Adrenal gland (tissue), 12 donors: ENCODE data around the gene S100A13. TPM values are rescaled to one million over a fixed set of nuclear protein-coding genes. Genes with fewer than 3 reads are reported as not detected.
A peak's percentile ranks its signal among the peaks of the same experiment; 100 is the strongest.
"Not testable (repeated sequence)": the region's sequence is repeated elsewhere in the genome, so short reads cannot be mapped to it uniquely, and the experiment has no call there.

Source experiments
- DNase-seq, 7 donors: peaks; one replicate each; pipeline ENCODE4 v3.0.0-alpha.2; 2019 to 2020
- H3K27ac ChIP-seq, 5 donors: fragments of 200-600 bp; sonication (generic) in 4 of 5; 1 replicate in 3 of 5; 2 replicates in 2 of 5; pipeline versions ENCODE4 v1.5.1 to v1.8.0; 2016 to 2020; ENCODE audit warnings: mild to moderate bottlenecking in 1 of 5
- H3K27me3 ChIP-seq: fragments of 200-600 bp; 2 replicates; pipeline ENCODE4 v1.8.0; 2021
- H3K36me3 ChIP-seq, 2 donors: fragments of 200-600 bp; replicated peaks in 1 of 2; 1 replicate in 1 of 2; 2 replicates in 1 of 2; pipeline versions ENCODE4 v1.5.1 to v1.8.0; 2018 to 2022
- H3K4me1 ChIP-seq, 2 donors: fragments of 200-600 bp; replicated peaks in 1 of 2; 1 replicate in 1 of 2; 2 replicates in 1 of 2; pipeline versions ENCODE4 v1.5.1 to v1.8.0; 2018 to 2021
- H3K4me3 ChIP-seq, 4 donors: fragments of 200-600 bp; sonication (generic) in 3 of 4; one replicate each; pipeline ENCODE4 v1.5.1; 2016 to 2018
- H3K9me3 ChIP-seq, 3 donors: fragments of 200-600 bp; sonication (generic) in 1 of 3; replicated peaks in 1 of 3; 1 replicate in 2 of 3; 2 replicates in 1 of 3; pipeline versions ENCODE4 v1.5.1 to v1.8.0; 2016 to 2021
- POLR2A ChIP-seq, 2 donors: fragments of 450-650 bp; IDR thresholded peaks; one replicate each; pipeline ENCODE4 v1.6.1; 2017; ENCODE audit warnings: antibody characterized with exemption in 2 of 2, mild to moderate bottlenecking in 2 of 2, moderate library complexity in 1 of 2
- WGBS, 4 donors: extraction: QIAGEN DNeasy Blood & Tissue Kit in 2 of 4; methylation state at CpG; one replicate each; pipeline versions ENCODE4 v1.1.5 to v1.1.7; 2013 to 2017; 5-methylcytosine and 5-hydroxymethylcytosine counted together
- intact Hi-C, 2 donors: fragments of 100-400 bp; cut with DNase I; formaldehyde crosslinking; loops; one replicate each; pipeline versions ENCODE4 v1.14.1 to v1.15.0; 2022 to 2023
- polyA plus RNA-seq, 3 donors: library from polyadenylated mRNA; stranded (reverse); fragments of 200-250 nt in 2 of 3; fragments of 350-450 nt in 1 of 3; fragmentation: Illumina TruSeq in 1 of 3; extraction: RNeasy Lipid Tissue Mini Kit (QIAGEN cat#74804) in 1 of 3; gene quantifications; one replicate each; pipeline ENCODE4 v1.2.3, GENCODE V29; 2013 to 2014
- total RNA-seq, 9 donors: library from RNA; depleted of rRNA in 4 of 9; stranded (reverse); fragments of >200 nt in 4 of 9; fragments of 120-200 nt in 1 of 9; fragmentation: NEBNext Ultra II Directional in 1 of 9; extraction: Animal tissue kit (Norgen Biotek cat#: 25700) in 1 of 9; gene quantifications; one replicate each; pipeline versions ENCODE4 v1.1.0 to v1.2.4, GENCODE V29; 2013 to 2023
- TF ChIP-seq, protein P1 (sequence below), 6 experiments: fragments of 450-650 bp in 4 of 6; fragments of 200-600 bp in 2 of 6; sonication (generic) in 1 of 6; IDR thresholded peaks; 1 replicate in 5 of 6; 2 replicates in 1 of 6; pipeline versions ENCODE4 v1.5.1 to v1.8.0; 2016 to 2021; ENCODE audit warnings: antibody characterized with exemption in 6 of 6, mild to moderate bottlenecking in 2 of 6, moderate library complexity in 1 of 6
- donor health status: healthy with polysubstance abuse.
- donor health status: Bipolar disorder and iron deficiency.
- donor health status: DM: yes; HTN: yes; CAD: no.
- donor health status: DM: no; HTN: no; CAD: no.
- donor health status: DM: no; HTN: no; CAD: no.
- donor health status: DM: yes; HTN: yes; CAD: no.

Gene S100A13
- total and polyA plus RNA-seq, 12 donors = 57.6 to 289 (median 168) TPM

DNA sequence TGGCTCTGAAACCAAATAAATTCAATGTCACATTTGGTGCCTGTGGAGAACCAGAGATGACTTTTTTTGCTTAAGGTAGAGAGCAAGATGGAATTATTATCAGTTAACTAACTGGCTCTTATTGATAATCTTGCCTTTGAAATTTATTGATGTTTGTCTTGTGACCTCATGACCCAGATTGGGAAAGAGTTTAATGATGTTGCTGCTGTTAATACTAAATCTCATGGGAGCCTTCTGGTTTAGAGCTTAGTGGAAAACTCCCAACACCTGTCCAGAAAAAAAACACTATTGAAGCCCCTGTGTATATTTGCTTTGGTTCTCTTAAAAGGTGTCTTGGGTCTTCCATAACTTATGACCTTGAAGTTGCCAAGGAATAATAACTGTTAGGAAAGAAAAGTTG is 16.5 kb upstream of the S100A13 start:
- Histone ChIP-seq H3K27me3 (no peaks in the 10 kb centered on the region), H3K27ac (peak overlapping the region in 1 of 5 donors; percentile 6), H3K9me3 (no peaks in the 10 kb centered on the region), H3K4me1 (peaks cover 5 to 11% of the 10 kb centered on the region in 2 donors), H3K4me3 (no peak overlapping the region), H3K36me3 (peaks cover 0 to 76% of the 10 kb centered on the region in 2 donors)
- intact Hi-C loops = no loop called here
- TF ChIP-seq POLR2A (IDR thresholded peaks at IDR 0.05) = no peak
- TF ChIP-seq, protein P1, sequence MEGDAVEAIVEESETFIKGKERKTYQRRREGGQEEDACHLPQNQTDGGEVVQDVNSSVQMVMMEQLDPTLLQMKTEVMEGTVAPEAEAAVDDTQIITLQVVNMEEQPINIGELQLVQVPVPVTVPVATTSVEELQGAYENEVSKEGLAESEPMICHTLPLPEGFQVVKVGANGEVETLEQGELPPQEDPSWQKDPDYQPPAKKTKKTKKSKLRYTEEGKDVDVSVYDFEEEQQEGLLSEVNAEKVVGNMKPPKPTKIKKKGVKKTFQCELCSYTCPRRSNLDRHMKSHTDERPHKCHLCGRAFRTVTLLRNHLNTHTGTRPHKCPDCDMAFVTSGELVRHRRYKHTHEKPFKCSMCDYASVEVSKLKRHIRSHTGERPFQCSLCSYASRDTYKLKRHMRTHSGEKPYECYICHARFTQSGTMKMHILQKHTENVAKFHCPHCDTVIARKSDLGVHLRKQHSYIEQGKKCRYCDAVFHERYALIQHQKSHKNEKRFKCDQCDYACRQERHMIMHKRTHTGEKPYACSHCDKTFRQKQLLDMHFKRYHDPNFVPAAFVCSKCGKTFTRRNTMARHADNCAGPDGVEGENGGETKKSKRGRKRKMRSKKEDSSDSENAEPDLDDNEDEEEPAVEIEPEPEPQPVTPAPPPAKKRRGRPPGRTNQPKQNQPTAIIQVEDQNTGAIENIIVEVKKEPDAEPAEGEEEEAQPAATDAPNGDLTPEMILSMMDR (IDR thresholded peaks at IDR 0.05) = no peak
- no peak for DNase-seq

DNA sequence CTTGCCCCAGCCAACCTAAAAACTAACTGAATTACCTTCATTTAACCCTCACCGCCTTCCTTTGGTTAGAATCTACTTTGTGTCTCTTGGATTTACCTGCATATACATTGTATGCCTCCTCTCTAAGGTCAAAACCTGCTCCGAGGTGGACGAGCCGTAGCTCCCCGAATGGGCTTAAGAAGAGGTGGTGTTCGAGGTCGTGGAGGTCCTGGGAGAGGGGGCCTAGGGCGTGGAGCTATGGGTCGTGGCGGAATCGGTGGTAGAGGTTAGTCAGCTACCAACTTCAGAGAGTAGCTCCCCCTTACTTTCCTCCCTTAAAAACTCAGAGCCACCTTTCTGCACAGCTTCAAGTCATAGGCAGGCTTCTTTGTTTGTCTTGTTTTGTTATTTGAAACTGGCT is 15.8 kb upstream of the S100A13 start:
- peaks cover 0 to 83% of the 10 kb centered on the region in 2 donors for H3K36me3 ChIP-seq
- H3K27me3 ChIP-seq = no peaks in the 10 kb centered on the region
- H3K4me1 ChIP-seq = peaks cover 5 to 17% of the 10 kb centered on the region in 2 donors
- TF ChIP-seq POLR2A (IDR thresholded peaks at IDR 0.05) = no peak
- TF ChIP-seq, protein P1 (IDR thresholded peaks at IDR 0.05) = no peak
- H3K9me3 ChIP-seq = no peaks in the 10 kb centered on the region
- DNase-seq = no peak
- no peak overlapping the region for H3K27ac ChIP-seq
- H3K4me3 ChIP-seq = no peak overlapping the region
- intact Hi-C loops = no loop called here
- WGBS, 4 donors = 89 to 92% (median 91%) methylated on average over 11 of the region's 11 CpGs

DNA sequence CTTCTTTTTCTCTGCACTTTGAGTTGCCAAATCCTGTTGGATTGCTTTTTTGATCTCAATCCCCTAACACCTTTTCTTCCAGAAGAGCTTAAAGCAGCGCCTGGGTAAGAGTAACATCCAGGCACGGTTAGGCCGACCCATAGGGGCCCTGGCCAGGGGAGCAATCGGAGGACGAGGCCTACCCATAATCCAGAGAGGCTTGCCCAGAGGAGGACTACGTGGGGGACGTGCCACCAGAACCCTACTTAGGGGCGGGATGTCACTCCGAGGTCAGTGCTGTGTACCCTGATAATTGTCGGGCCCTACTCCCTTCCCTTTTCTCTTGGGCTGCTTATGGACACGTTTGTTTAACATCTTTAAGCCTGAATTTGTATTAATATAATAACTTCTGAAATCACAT is 14.9 kb upstream of the S100A13 start:
- no peak overlapping the region for H3K4me3 ChIP-seq
- no peak overlapping the region for H3K27ac ChIP-seq
- H3K9me3 ChIP-seq = no peaks in the 10 kb centered on the region
- DNase-seq = no peak
- TF ChIP-seq, protein P1 (IDR thresholded peaks at IDR 0.05) = no peak
- TF ChIP-seq POLR2A (IDR thresholded peaks at IDR 0.05) = no peak
- H3K27me3 ChIP-seq = no peaks in the 10 kb centered on the region
- intact Hi-C loops = no loop called here
- peaks cover 12 to 26% of the 10 kb centered on the region in 2 donors for H3K4me1 ChIP-seq
- WGBS, 4 donors = 79 to 88% (median 84%) methylated on average over 11 of the region's 11 CpGs
- H3K36me3 ChIP-seq = peaks cover 0 to 91% of the 10 kb centered on the region in 2 donors

DNA sequence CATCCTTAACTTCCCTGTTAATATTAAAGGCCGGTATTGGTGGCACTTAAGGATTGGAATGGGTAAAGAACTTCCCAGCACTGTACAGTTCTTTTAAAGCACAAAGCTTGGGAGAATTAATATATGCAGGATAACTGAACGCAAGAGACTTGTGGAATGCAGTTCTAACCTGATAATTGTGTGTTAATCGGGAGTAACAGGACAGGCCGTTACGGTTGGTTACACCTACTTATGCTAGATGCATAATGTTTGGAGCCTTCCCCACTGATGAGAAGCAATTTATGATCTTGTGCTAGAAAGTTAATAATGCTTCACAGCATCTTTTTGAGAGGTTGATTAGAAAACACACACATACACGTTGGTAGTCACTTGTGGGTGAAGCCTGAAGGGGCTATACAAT is 13.6 kb upstream of the S100A13 start:
- Histone ChIP-seq H3K27ac (no peak overlapping the region), H3K9me3 (no peaks in the 10 kb centered on the region), H3K4me1 (peaks cover 15 to 39% of the 10 kb centered on the region in 2 donors), H3K36me3 (peaks cover 0 to 96% of the 10 kb centered on the region in 2 donors), H3K4me3 (no peak overlapping the region), H3K27me3 (no peaks in the 10 kb centered on the region)
- intact Hi-C loops = no loop called here
- no peak for DNase-seq
- TF ChIP-seq, protein P1 (IDR thresholded peaks at IDR 0.05) = no peak
- no peak for TF ChIP-seq POLR2A (IDR thresholded peaks at IDR 0.05)
- 72 to 84% (median 75%) methylated on average over 6 of the region's 6 CpGs for WGBS, 4 donors

DNA sequence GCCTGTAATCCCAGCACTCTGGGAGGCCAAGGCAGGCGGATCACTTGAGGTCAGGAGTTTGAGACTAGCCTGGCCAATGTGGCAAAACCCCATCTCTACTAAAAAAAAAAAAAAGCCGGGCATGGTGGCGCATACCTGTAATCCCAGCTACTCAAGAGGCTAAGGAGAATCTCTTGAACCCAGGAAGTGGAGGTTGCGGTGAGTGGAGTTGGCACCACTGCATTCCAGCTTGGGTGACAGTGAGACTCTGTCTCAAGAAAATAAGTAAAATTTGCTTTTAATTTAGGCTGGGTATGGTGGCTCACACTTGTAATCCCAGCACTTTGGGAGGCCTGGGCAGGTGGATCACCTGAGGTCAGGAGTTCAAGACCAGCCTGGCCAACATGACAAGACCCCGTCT is 12.9 kb upstream of the S100A13 start:
- H3K4me1 ChIP-seq = peaks cover 21 to 46% of the 10 kb centered on the region in 2 donors
- intact Hi-C loops, DNase-seq, H3K27ac ChIP-seq, H3K27me3 ChIP-seq, H3K9me3 ChIP-seq, H3K4me3 ChIP-seq: not testable (repeated sequence)
- peaks cover 0 to 89% of the 10 kb centered on the region in 2 donors for H3K36me3 ChIP-seq
- WGBS, 4 donors = 89 to 97% (median 95%) methylated on average over 5 of the region's 5 CpGs
